ENCODE results near the gene C1orf226. TPM values are rescaled to one million over a fixed set of nuclear protein-coding genes. Genes with fewer than 3 reads are reported as not detected.
"Not testable (repeated sequence)": the region's sequence is repeated elsewhere in the genome, so short reads cannot be mapped to it uniquely, and the experiment has no call there.

C1orf226 gene
- total RNA-seq, 4 donors from 2014 or later = 0.13 to 4.0 (median 2.3) TPM

GRCh38 chr1:162416909-162417308 is 35.4 kb downstream of the C1orf226 start:
- Histone ChIP-seq H3K9me3 (no peaks in the 10 kb centered on the region), H3K36me3 (no peaks in the 10 kb centered on the region), H3K27ac (no peak overlapping the region), H3K4me3 (replicated peaks in 1 of 3) (no peak overlapping the region), H3K27me3 (no peaks in the 10 kb centered on the region), H3K4me1 (no peaks in the 10 kb centered on the region)
- TF ChIP-seq CTCF (IDR thresholded peaks at IDR 0.05) (no peak), POLR2A (IDR thresholded peaks at IDR 0.05) (no peak)
- no peak for DNase-seq
- 94 to 97% methylated on average over 2 of the region's 2 CpGs for WGBS, 2 donors
- intact Hi-C loops (cut with DNase I) = no loop called here

GRCh38 chr1:162417650-162418049 is 36.1 kb downstream of the C1orf226 start:
- Histone ChIP-seq H3K27me3 (no peaks in the 10 kb centered on the region), H3K36me3 (no peaks in the 10 kb centered on the region), H3K9me3 (no peaks in the 10 kb centered on the region), H3K4me3 (replicated peaks in 1 of 3) (no peak overlapping the region), H3K4me1 (no peaks in the 10 kb centered on the region), H3K27ac (no peak overlapping the region)
- TF ChIP-seq CTCF (IDR thresholded peaks at IDR 0.05) (no peak), POLR2A (IDR thresholded peaks at IDR 0.05) (no peak)
- intact Hi-C loops (cut with DNase I) = no loop called here
- WGBS, 2 donors = 93 to 95% methylated on average over 7 of the region's 7 CpGs
- DNase-seq = no peak

GRCh38 chr1:162418584-162418983 is 37.1 kb downstream of the C1orf226 start:
- intact Hi-C loops (cut with DNase I); H3K4me3 ChIP-seq (replicated peaks in 1 of 3); H3K9me3 ChIP-seq; H3K27me3 ChIP-seq; H3K36me3 ChIP-seq; H3K27ac ChIP-seq; DNase-seq; H3K4me1 ChIP-seq: not testable (repeated sequence)
- 77 to 84% methylated on average over 7 of the region's 7 CpGs for WGBS, 2 donors

- H3K4me1 ChIP-seq; H3K27me3 ChIP-seq; H3K27ac ChIP-seq; DNase-seq; intact Hi-C loops (cut with DNase I); H3K4me3 ChIP-seq (replicated peaks in 1 of 3); H3K36me3 ChIP-seq; H3K9me3 ChIP-seq: not testable (repeated sequence)
- WGBS, 2 donors = 66 to 87% methylated on average over 9 of the region's 9 CpGs
Observed at GRCh38 chr1:162419450-162419931, 38.0 kb downstream of the C1orf226 start.

GRCh38 chr1:162420120-162420519 is 38.6 kb downstream of the C1orf226 start:
- no peak overlapping the region for H3K27ac ChIP-seq
- H3K4me1 ChIP-seq = no peaks in the 10 kb centered on the region
- H3K4me3 ChIP-seq (replicated peaks in 1 of 3) = no peak overlapping the region
- TF ChIP-seq CTCF (IDR thresholded peaks at IDR 0.05) = no peak
- TF ChIP-seq POLR2A (IDR thresholded peaks at IDR 0.05) = no peak
- H3K36me3 ChIP-seq = no peaks in the 10 kb centered on the region
- no peak for DNase-seq
- no peaks in the 10 kb centered on the region for H3K27me3 ChIP-seq
- H3K9me3 ChIP-seq = no peaks in the 10 kb centered on the region
- intact Hi-C loops (cut with DNase I) = no loop called here
- 92 to 94% methylated on average over 3 of the region's 3 CpGs for whole genome bisulfite sequencing, 2 donors

- no peaks in the 10 kb centered on the region for H3K36me3 ChIP-seq
- H3K9me3 ChIP-seq = no peaks in the 10 kb centered on the region
- intact Hi-C loops (cut with DNase I) = no loop called here
- H3K4me3 ChIP-seq (replicated peaks in 1 of 3) = no peak overlapping the region
- no peaks in the 10 kb centered on the region for H3K27me3 ChIP-seq
- no peak for TF ChIP-seq POLR2A (IDR thresholded peaks at IDR 0.05)
- TF ChIP-seq CTCF (IDR thresholded peaks at IDR 0.05) = no peak
- DNase-seq = no peak
- no peaks in the 10 kb centered on the region for H3K4me1 ChIP-seq
- no peak overlapping the region for H3K27ac ChIP-seq
- WGBS, 2 donors = 44 to 56% methylated on average over 5 of the region's 5 CpGs
Observed at GRCh38 chr1:162421258-162422164, 40.0 kb downstream of the C1orf226 start.

Measured in thyroid gland (tissue), 4 donors.